ENCODE measurements around the gene MAP4K2. TPM values are rescaled to one million over a fixed set of nuclear protein-coding genes. Genes with fewer than 3 reads are reported as not detected.

Gene MAP4K2
- total RNA-seq, 1 experiment from 2014 or later, result 24.7 TPM

DNA sequence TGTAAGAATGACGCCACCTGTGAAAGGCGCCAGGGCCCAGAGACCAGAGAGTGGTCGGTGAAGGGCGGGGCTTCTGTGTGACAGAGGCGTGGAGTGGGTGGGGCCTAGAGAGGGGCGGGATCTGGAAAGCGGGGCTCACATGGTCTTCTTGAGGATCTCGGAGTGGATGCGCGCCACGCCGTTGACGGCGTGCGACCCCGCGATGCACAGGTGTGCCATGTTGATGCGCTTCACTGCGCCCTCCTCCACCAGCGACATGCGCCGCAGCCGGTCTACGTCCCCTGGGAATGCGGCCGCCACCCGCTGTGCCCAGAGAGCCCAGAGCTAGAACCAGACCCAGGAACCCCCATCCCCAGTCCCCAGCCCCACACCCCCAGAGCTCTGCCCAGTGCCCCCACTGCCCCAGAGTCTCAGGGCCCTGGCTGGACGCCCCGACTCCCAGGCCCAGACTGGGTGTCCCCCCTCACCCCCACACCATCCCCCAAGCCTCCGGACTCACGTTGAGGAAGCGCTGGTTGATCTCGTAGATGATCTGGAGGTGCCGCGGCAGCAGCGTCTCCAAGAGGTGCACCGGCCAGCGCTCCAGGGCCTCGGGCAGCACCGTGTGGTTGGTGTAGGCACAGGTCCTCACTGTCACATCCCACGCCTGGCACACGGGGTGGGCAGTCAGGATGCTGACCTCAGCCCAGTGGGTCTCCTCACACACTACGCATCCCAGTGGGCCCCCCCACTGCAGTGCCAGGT lies 49.5 kb downstream of the MAP4K2 start:
- no peaks in the 10 kb centered on the region; the same call in none of the 2 replicates for H3K27me3 Mint-ChIP-seq (ENCODE audit: low read depth)
- no peaks in the 10 kb centered on the region for H3K4me1 ChIP-seq (ENCODE audit: insufficient read depth, low read length)

More for the DNA sequence above, 49.5 kb downstream of the MAP4K2 start:
- Histone ChIP-seq H3K79me1 (ENCODE audit: insufficient read depth, low read depth, low read length, poor library complexity, severe bottlenecking) (no peaks in the 10 kb centered on the region), H3K9ac (ENCODE audit: extremely low read depth, insufficient read length, low read length) (no peak overlapping the region), H2BK20ac (ENCODE audit: low read depth, low read length, poor library complexity, severe bottlenecking) (no peak overlapping the region), H3K14ac (ENCODE audit: insufficient read depth, low read length) (no peak overlapping the region), H2BK15ac (ENCODE audit: low read depth, low read length) (no peak overlapping the region), H3K56ac (ENCODE audit: insufficient read length, low read depth, low read length) (no peak overlapping the region), H3T11ph (ENCODE audit: low read length) (no peak overlapping the region), H3K9me3 (ENCODE audit: control insufficient read depth, low read depth, low read length) (no peaks in the 10 kb centered on the region), H3K79me2 (ENCODE audit: insufficient read depth, low read length) (no peaks in the 10 kb centered on the region), H3K18ac (ENCODE audit: insufficient read length, low read depth, low read length) (no peak overlapping the region), H4K91ac (ENCODE audit: insufficient read length, low read depth, low read length) (no peak overlapping the region), H4K8ac (replicated peaks; ENCODE audit: insufficient read length, low read depth, low read length) (no peak overlapping the region), H4K5ac (ENCODE audit: insufficient read length, low read depth, low read length) (no peak overlapping the region), H2BK120ac (ENCODE audit: low read depth, low read length, poor library complexity, severe bottlenecking) (no peak overlapping the region), H2BK12ac (ENCODE audit: insufficient read length, low read depth, low read length) (no peak overlapping the region), H3K27ac (ENCODE audit: insufficient read length, low read depth, low read length) (no peak overlapping the region), H2BK5ac (ENCODE audit: insufficient read length, low read length) (no peak overlapping the region), H3K23ac (ENCODE audit: insufficient read length, low read depth, low read length) (no peak overlapping the region), H2AK5ac (ENCODE audit: insufficient read length, low read length) (no peak overlapping the region), H3K4ac (ENCODE audit: low read depth, low read length) (no peak overlapping the region), H2AFZ (ENCODE audit: low read length) (no peak overlapping the region), H4K20me1 (ENCODE audit: control insufficient read depth, insufficient read depth, insufficient read length) (no peaks in the 10 kb centered on the region), H3K23me2 (ENCODE audit: insufficient read length, low read depth, low read length, poor library complexity, severe bottlenecking) (no peaks in the 10 kb centered on the region), H3K27me3 (ENCODE audit: insufficient read depth, low read length) (no peaks in the 10 kb centered on the region), H3K4me2 (ENCODE audit: insufficient read depth, insufficient read length, low read length) (no peak overlapping the region)
- Mint-ChIP-seq H3K9me3 (no peaks in the 10 kb centered on the region), H3K27ac (no peak overlapping the region; a peak in 1 of 7 replicates), H3K4me3 (no peak overlapping the region), H3K4me1 (peaks cover 10 to 28% of the 10 kb centered on the region in 2 experiments), H3K36me3 (ENCODE audit: insufficient read depth in 1 of 3, low read depth in 3 of 3) (peaks cover 0 to 14% (median 0%) of the 10 kb centered on the region in 3 experiments; a peak in 2 of 7 replicates)
- peak; percentile 67 for DNase-seq
- TF ChIP-seq, protein P1, sequence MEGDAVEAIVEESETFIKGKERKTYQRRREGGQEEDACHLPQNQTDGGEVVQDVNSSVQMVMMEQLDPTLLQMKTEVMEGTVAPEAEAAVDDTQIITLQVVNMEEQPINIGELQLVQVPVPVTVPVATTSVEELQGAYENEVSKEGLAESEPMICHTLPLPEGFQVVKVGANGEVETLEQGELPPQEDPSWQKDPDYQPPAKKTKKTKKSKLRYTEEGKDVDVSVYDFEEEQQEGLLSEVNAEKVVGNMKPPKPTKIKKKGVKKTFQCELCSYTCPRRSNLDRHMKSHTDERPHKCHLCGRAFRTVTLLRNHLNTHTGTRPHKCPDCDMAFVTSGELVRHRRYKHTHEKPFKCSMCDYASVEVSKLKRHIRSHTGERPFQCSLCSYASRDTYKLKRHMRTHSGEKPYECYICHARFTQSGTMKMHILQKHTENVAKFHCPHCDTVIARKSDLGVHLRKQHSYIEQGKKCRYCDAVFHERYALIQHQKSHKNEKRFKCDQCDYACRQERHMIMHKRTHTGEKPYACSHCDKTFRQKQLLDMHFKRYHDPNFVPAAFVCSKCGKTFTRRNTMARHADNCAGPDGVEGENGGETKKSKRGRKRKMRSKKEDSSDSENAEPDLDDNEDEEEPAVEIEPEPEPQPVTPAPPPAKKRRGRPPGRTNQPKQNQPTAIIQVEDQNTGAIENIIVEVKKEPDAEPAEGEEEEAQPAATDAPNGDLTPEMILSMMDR (conservative IDR thresholded peaks at IDR 0.05), result no peak
- no CpG with 5 or more reads among the region's 43 CpGs for WGBS (ENCODE audit: extremely low coverage, insufficient read length, low lambda C conversion rate)

Measured in H9 (cell line).